Measurements from ENCODE around the gene PPP2R5C. TPM values are rescaled to one million over a fixed set of nuclear protein-coding genes. Genes with fewer than 3 reads are reported as not detected.

PPP2R5C gene
- total and polyA plus RNA-seq, 2 donors (not counting 3 experiments of a cell fraction or from before 2014, with no cell fraction given), result 42.6 to 83.6 TPM

DNA sequence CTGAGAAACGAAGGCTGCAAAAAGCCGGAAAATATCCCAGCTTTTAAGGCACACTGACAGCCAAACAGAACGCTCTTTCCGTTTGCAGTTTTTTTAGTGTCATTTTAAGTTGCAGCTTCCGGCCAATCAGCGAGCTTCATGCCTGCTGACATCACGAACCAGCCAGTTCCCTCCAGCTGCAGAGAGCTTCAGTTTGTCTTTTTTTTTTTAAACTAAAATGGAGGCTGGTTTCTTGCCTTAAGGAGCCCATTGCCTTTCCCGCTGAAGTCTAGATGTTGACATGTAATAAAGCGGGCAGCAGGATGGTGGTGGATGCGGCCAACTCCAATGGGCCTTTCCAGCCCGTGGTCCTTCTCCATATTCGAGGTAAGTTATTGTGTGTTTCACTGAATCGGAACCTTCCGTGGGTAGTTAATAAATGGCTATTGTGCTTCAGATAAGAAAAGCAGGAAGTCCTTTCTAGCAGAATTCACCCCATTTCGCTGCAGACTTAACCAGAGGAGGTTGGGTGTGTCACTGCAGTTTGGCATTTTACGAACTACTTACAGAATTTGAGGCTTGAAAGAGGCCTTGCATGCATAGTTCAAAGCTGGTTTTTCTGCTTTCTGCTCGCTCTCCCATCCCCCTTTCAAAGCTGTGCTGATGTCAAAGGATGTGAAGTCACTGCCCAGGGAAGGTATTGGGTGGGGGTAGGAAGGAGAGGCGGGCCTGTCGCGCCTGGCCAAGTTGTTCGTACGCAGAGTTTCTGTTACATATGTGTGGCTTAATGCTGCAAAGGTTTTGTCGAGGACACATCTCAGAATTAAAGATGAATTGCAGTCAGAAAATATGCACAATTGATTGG, 48.4 kb downstream of the PPP2R5C start:
- ChIA-PET POLR2A (interaction anchor here (0.6 to 1.5 kb wide), 9 partner anchors 14 to 1839 kb away, joined by 3 to 12 read pairs (median 6); no protein-coding TSS in a partner anchor), CTCF (interaction anchor here (0.6 to 3.4 kb wide), 11 partner anchors 14 to 164 kb away, joined by 3 to 14 read pairs (median 4); no protein-coding TSS in a partner anchor)
- peak; percentile 49 for TF ChIP-seq POLR2AphosphoS5 (IDR thresholded peaks at IDR 0.05; ENCODE audit: insufficient read depth, low read depth, low read length)
- TF ChIP-seq FOS (IDR thresholded peaks at IDR 0.05; ENCODE audit: borderline replicate concordance, insufficient read depth, low read length), result no peak
- TF ChIP-seq, protein P1, sequence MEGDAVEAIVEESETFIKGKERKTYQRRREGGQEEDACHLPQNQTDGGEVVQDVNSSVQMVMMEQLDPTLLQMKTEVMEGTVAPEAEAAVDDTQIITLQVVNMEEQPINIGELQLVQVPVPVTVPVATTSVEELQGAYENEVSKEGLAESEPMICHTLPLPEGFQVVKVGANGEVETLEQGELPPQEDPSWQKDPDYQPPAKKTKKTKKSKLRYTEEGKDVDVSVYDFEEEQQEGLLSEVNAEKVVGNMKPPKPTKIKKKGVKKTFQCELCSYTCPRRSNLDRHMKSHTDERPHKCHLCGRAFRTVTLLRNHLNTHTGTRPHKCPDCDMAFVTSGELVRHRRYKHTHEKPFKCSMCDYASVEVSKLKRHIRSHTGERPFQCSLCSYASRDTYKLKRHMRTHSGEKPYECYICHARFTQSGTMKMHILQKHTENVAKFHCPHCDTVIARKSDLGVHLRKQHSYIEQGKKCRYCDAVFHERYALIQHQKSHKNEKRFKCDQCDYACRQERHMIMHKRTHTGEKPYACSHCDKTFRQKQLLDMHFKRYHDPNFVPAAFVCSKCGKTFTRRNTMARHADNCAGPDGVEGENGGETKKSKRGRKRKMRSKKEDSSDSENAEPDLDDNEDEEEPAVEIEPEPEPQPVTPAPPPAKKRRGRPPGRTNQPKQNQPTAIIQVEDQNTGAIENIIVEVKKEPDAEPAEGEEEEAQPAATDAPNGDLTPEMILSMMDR (IDR thresholded peaks at IDR 0.05; ENCODE audit: extremely low read depth in 1 of 2, insufficient read depth in 1 of 2, low read depth in 1 of 2, low read length in 2 of 2), result no peak
- TF ChIP-seq MYC (IDR thresholded peaks at IDR 0.05; ENCODE audit: low read depth, low read length), result peak; percentile 13
- peak; percentile 37 for TF ChIP-seq JUN (IDR thresholded peaks at IDR 0.05; ENCODE audit: borderline replicate concordance, insufficient read depth, insufficient read length, low read depth)
- TF ChIP-seq, protein P2, sequence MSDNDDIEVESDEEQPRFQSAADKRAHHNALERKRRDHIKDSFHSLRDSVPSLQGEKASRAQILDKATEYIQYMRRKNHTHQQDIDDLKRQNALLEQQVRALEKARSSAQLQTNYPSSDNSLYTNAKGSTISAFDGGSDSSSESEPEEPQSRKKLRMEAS (IDR thresholded peaks at IDR 0.05; ENCODE audit: insufficient read depth, insufficient read length), result no peak
- TF ChIP-seq POLR2A (IDR thresholded peaks at IDR 0.05; ENCODE audit: low read depth, low read length), result peak; percentile 62
- no peak for TF ChIP-seq GATA2 (IDR thresholded peaks at IDR 0.05; ENCODE audit: insufficient read depth, insufficient read length, low read depth, low read length)
- TF ChIP-seq EZH2 (IDR thresholded peaks at IDR 0.05; ENCODE audit: borderline replicate concordance, low read depth, low read length, severe bottlenecking), result no peak
- peak; percentile 97 for FAIRE-seq
- dilution Hi-C loops (cut with MboI; ENCODE audit: extremely low pct_ligation_motif_present, low sequenced_read_pairs) (no loop called here), intact Hi-C loops (cut with micrococcal nuclease) (loop anchor here (1.0 to 2.0 kb wide), 4 partner anchors 39 to 138 kb away; partner anchors contain the start of gene PPP2R5C)
- Histone ChIP-seq H3K9ac (replicated peaks; ENCODE audit: extremely low read depth, insufficient read depth, low read length) (peak overlapping the region; percentile 95), H3K9me3 (replicated peaks; ENCODE audit: control insufficient read depth, insufficient read depth, low read length) (no peaks in the 10 kb centered on the region), H3K9me1 (replicated peaks; ENCODE audit: control insufficient read depth, extremely low read depth, insufficient read depth, low read length) (no peaks in the 10 kb centered on the region), H3K4me1 (ENCODE audit: control insufficient read depth, extremely low read depth, insufficient read depth, low read length) (peaks cover 16% of the 10 kb centered on the region), H2AFZ (ENCODE audit: low read depth, low read length) (peak overlapping the region; percentile 48), H4K20me1 (replicated peaks; ENCODE audit: control insufficient read depth, extremely low read depth, insufficient read depth, low read length) (peaks cover 4% of the 10 kb centered on the region), H3K36me3 (ENCODE audit: control insufficient read depth in 2 of 2, extremely low read depth in 1 of 2, insufficient read depth in 2 of 2, low read length in 2 of 2) (peaks cover 0 to 2% of the 10 kb centered on the region in 2 experiments), H3K27ac (ENCODE audit: insufficient read depth, low read depth, low read length) (peak overlapping the region; percentile 89), H3K27me3 (ENCODE audit: control insufficient read depth in 2 of 2, insufficient read depth in 2 of 2, low read length in 2 of 2) (no peaks in the 10 kb centered on the region), H3K4me3 (replicated peaks in 1 of 3; ENCODE audit: insufficient read depth in 1 of 3, low read depth in 1 of 3, low read length in 3 of 3) (peak overlapping the region; percentile 57 to 83 (median 80)), H3K79me2 (ENCODE audit: control insufficient read depth, insufficient read depth, low read length) (peaks cover 45% of the 10 kb centered on the region), H3K4me2 (ENCODE audit: insufficient read depth, low read length) (peak overlapping the region; percentile 77)
- DNase-seq (ENCODE audit: low read depth, low spot score), result peak; percentile 95
- TSS peak; percentile 94 for BruUV-seq (replicated peaks)
